Stimulated activated CD8-positive, alpha-beta memory T cell treated with anti-CD3 and anti-CD28 coated beads, Interleukin-12 subunit alpha, Interleukin-12 subunit beta, amount 100 ng/mL, for 24 hours (primary cell): ENCODE results near the gene ABCD1.

Experiments used
- DNase-seq: peaks from one replicate; pipeline ENCODE4 v3.0.0-alpha.2; 2020; ENCODE audit errors: extremely low read depth

The ABCD1 gene

GRCh38 chrX:153791104-153791852 lies 66.6 kb downstream of the ABCD1 start:
- no peak for DNase-seq

DNA sequence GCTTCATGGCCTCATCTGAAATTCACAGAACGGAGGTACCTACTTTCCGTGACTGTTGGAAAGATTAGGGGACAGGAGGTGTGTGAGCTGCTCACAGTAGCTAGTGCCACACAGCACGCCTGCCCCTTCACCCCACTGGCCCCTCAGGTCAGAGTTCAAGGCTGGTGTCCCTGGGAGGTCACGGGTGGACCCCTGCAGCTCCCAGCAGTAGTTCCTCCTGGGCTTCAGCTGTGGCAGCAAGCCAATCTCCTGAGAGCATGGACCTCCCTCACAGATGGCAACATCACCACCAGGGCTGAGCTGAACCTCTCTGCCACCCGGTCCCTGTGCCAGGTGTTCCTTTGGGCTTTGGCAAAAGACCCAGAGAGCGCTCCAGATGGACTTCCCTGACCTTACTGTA lies 67.7 kb downstream of the ABCD1 start:
- no peak for DNase-seq

DNA sequence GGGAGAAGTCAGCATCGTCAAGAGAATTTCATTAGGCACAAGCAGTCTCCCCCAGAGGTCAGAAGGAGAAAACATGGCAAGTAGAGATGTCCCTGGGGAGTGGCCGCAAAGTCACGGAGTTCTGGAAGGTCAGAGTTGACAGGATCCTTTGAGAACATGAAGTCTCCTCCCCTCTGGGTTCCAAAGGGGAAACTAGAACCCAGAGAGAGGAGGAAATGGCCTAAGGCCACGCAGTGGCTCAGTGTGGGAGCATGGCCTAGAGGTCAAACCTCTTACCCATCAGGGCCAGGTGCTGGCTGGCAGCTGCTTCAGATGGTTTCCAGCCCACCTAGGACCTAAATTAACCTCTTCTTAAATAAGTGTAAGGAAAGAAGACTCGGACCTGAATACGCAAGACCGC lies 68.6 kb downstream of the ABCD1 start:
- DNase-seq = no peak
